Activated CD8-positive, alpha-beta T cell treated with anti-CD3 and anti-CD28 coated beads for 36 hours (primary cell): ENCODE data around the gene SLC16A5. TPM values are rescaled to one million over a fixed set of nuclear protein-coding genes. Genes with fewer than 3 reads are reported as not detected.

Experiments used
- ATAC-seq: fragments of 200-7000 bp; cut with Tn5 transposase; one replicate; pipeline ENCODE4 v1.10.0; 2021; ENCODE audit warnings: mild to moderate bottlenecking, moderate library complexity
- CTCF ChIA-PET: fragments of 350-600 bp; sonication (Branson Sonifier 250); formaldehyde crosslinking; loops from one replicate; lab custom pipeline; 2021; ENCODE audit warnings: antibody characterized with exemption; lab: Charles Lee
- POLR2A ChIA-PET: fragments of 350-600 bp; sonication (Branson Sonifier 250); formaldehyde crosslinking; loops from one replicate; lab custom pipeline; 2021; ENCODE audit warnings: antibody characterized with exemption; lab: Charles Lee
- DNase-seq: peaks from one replicate; pipeline ENCODE4 v3.0.0-alpha.2; 2020
- H3K27ac Mint-ChIP-seq: one replicate; pipeline ENCODE4 v1.8.0; 2021; ENCODE audit warnings: mild to moderate bottlenecking, mixed read lengths
- H3K27me3 Mint-ChIP-seq: one replicate; pipeline ENCODE4 v1.8.0; 2021; ENCODE audit warnings: mixed read lengths
- H3K36me3 Mint-ChIP-seq: one replicate; pipeline ENCODE4 v1.8.0; 2021; ENCODE audit warnings: low read depth, mixed read lengths
- H3K4me1 Mint-ChIP-seq: one replicate; pipeline ENCODE4 v1.8.0; 2021; ENCODE audit warnings: low read depth, mixed read lengths
- H3K4me3 Mint-ChIP-seq: one replicate; pipeline ENCODE4 v1.8.0; 2021; ENCODE audit warnings: mild to moderate bottlenecking, moderate library complexity, mixed read lengths
- H3K9me3 Mint-ChIP-seq: one replicate; pipeline ENCODE4 v1.8.0; 2021; ENCODE audit warnings: mixed read lengths
- intact Hi-C: fragments of 100-400 bp; cut with micrococcal nuclease; formaldehyde crosslinking; loops from one replicate; pipeline ENCODE4 v1.10.0; 2022
- total RNA-seq, 2 experiments: library from RNA; stranded (reverse); gene quantifications; one replicate each; pipeline ENCODE4 v1.2.3, GENCODE V29; 2021
- TF ChIP-seq, protein P1 (sequence below): fragments of 200-600 bp; IDR thresholded peaks from one replicate; pipeline ENCODE4 v1.8.0; 2022; ENCODE audit warnings: antibody characterized with exemption, mild to moderate bottlenecking

Gene SLC16A5
- total RNA-seq, 2 experiments from 2014 or later = 2.0 to 2.8 TPM

DNA sequence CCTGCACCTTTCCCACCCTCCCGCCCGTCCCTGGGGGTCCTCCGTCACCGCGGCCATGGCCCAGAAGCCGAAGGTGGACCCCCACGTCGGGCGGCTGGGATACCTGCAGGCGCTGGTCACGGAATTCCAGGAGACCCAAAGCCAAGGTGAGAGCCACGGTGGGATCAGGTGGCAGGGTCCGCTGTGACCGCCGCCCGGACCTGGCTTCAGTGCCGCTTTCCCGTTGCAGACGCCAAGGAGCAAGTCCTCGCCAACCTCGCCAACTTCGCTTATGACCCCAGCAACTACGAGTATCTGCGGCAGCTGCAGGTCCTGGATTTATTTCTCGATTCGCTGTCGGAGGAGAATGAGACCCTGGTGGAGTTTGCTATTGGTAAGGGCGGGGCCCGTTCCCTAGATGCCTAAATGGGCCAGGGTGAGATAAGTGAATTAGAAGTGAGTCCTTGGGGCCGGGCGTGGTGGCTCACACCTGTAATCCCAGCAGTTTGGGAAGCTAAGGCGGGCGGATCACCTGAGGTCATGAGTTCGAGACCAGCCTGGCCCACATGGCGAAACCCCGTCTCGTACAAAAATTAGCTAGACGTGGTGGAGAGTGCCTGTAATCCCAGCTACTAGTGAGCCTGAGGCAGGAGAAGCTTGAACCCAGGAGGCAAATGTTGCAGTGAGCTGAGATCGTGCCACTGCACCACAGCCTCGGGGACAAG lies 22.6 kb downstream of the SLC16A5 start:
- ATAC-seq (no peak), DNase-seq (peak; percentile 44)
- TF ChIP-seq, protein P1, sequence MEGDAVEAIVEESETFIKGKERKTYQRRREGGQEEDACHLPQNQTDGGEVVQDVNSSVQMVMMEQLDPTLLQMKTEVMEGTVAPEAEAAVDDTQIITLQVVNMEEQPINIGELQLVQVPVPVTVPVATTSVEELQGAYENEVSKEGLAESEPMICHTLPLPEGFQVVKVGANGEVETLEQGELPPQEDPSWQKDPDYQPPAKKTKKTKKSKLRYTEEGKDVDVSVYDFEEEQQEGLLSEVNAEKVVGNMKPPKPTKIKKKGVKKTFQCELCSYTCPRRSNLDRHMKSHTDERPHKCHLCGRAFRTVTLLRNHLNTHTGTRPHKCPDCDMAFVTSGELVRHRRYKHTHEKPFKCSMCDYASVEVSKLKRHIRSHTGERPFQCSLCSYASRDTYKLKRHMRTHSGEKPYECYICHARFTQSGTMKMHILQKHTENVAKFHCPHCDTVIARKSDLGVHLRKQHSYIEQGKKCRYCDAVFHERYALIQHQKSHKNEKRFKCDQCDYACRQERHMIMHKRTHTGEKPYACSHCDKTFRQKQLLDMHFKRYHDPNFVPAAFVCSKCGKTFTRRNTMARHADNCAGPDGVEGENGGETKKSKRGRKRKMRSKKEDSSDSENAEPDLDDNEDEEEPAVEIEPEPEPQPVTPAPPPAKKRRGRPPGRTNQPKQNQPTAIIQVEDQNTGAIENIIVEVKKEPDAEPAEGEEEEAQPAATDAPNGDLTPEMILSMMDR = no peak
- Mint-ChIP-seq H3K36me3 (peaks cover 11% of the 10 kb centered on the region), H3K4me1 (peaks cover 37% of the 10 kb centered on the region), H3K4me3 (peak overlapping the region; percentile 87), H3K27me3 (no peaks in the 10 kb centered on the region), H3K27ac (peak overlapping the region; percentile 75), H3K9me3 (no peaks in the 10 kb centered on the region)
- POLR2A ChIA-PET = interaction anchor here (0.6 to 1.6 kb wide), 9 partner anchors 14 to 152 kb away, joined by 3 to 6 read pairs (median 4); partner anchors contain the start of gene MRPS7
- CTCF ChIA-PET = interaction anchor here (0.7 to 8.5 kb wide), 7 partner anchors 21 to 160 kb away, joined by 3 to 221 read pairs (median 3); partner anchors contain the start of genes MIF4GD, NT5C and NUP85
- intact Hi-C loops = loop anchor here (5.0 to 10.0 kb wide), 2 partner anchors 64 to 92 kb away; no protein-coding TSS in a partner anchor

DNA sequence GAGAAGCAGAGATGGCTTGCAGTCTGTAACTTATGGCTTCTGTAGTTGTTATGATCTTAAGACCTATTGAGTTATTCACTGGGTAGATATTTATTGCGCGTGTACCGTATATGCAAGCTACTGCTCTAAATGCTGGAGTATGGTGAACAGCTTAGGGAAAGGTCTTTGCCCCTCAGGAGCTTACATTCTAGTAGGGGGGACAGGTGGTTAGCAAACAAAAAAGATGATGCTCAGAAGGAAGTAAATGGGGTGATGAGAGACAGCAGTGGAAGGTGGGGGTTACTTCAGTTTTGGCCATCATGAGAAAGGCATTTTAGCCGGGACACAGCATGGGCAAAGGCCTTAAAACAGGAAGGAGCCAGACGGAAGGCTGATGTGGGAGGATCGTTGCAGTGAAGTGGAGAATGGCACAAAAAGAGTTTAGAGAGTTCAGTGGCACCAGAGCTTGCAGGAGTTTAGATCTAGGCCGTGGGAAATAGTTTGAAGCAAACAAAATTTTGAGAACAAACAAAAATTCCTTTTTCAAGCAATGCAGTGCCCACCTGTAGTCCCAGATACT lies 24.1 kb downstream of the SLC16A5 start:
- ChIA-PET CTCF (interaction anchor here (0.6 to 8.5 kb wide), 9 partner anchors 13 to 159 kb away, joined by 3 to 221 read pairs (median 3); partner anchors contain the start of genes MIF4GD and NUP85), POLR2A (interaction anchor here (0.6 to 3.8 kb wide), 6 partner anchors 18 to 154 kb away, joined by 3 to 40 read pairs (median 3); partner anchors contain the start of genes JPT1 and NT5C)
- Mint-ChIP-seq H3K9me3 (no peaks in the 10 kb centered on the region), H3K36me3 (peaks cover 11% of the 10 kb centered on the region), H3K4me3 (peak overlapping the region; percentile 22), H3K27me3 (no peaks in the 10 kb centered on the region), H3K27ac (peak overlapping the region; percentile 17), H3K4me1 (peaks cover 37% of the 10 kb centered on the region)
- intact Hi-C loops = loop anchor here (5.0 to 10.0 kb wide), 2 partner anchors 63 to 90 kb away; no protein-coding TSS in a partner anchor
- ATAC-seq = no peak
- DNase-seq = no peak
- TF ChIP-seq, protein P1 = no peak

DNA sequence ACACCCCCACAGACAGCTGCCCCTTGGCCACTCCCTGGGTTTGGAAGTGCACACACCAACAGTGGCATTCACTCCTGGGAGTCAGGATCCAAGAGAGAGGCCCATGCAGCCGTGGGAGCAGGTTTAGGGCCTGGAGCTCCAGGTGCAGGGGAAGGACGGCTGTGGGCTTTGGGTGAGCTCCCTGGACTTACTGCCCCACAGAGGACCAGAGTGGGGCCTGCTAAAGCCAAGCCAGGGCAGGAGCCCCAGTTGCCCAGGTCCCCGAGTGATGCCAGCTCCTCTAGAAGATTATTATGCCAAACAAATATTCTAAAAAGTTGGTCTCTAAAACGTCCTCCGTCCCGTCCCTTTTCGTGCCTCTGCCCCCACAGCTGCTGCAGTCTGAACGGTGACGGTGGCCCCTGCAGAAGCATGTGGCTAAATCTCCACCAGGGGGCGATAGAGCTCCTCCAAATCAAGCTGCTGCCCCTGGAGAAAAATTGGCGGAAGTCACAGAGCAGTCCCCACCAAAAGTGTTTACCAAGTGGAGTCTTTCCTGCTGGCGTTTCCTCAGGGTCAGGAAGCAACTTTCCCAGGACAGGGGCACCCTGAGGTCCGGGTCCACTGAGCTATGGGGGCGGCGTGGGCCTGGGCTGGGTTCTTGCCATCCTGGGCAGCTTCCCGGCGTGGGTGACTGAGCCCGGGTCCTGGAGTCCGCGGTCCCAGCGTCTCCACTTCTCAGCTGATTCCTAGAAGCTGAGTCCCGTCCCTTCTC lies 26.2 kb downstream of the SLC16A5 start:
- Mint-ChIP-seq H3K36me3 (peaks cover 13% of the 10 kb centered on the region), H3K9me3 (no peaks in the 10 kb centered on the region), H3K27ac (peak overlapping the region; percentile 87), H3K4me1 (peaks cover 30% of the 10 kb centered on the region), H3K27me3 (no peaks in the 10 kb centered on the region), H3K4me3 (peak overlapping the region; percentile 76)
- ChIA-PET POLR2A (interaction anchor here (0.6 to 3.8 kb wide), 27 partner anchors 8 to 670 kb away, joined by 3 to 40 read pairs (median 4); partner anchors contain the start of genes ATP5PD, JPT1, KCTD2 and MIF4GD), CTCF (interaction anchor here (0.5 to 9.5 kb wide), 76 partner anchors 9 to 1830 kb away, joined by 3 to 221 read pairs (median 6); partner anchors contain the start of genes CDR2L, GGA3, HID1 and JPT1)
- peak; percentile 67 for ATAC-seq
- TF ChIP-seq, protein P1 = peak; percentile 91
- intact Hi-C loops = loop anchor here (5.0 to 10.0 kb wide), 2 partner anchors 61 to 88 kb away; no protein-coding TSS in a partner anchor
- DNase-seq = peak; percentile 97

DNA sequence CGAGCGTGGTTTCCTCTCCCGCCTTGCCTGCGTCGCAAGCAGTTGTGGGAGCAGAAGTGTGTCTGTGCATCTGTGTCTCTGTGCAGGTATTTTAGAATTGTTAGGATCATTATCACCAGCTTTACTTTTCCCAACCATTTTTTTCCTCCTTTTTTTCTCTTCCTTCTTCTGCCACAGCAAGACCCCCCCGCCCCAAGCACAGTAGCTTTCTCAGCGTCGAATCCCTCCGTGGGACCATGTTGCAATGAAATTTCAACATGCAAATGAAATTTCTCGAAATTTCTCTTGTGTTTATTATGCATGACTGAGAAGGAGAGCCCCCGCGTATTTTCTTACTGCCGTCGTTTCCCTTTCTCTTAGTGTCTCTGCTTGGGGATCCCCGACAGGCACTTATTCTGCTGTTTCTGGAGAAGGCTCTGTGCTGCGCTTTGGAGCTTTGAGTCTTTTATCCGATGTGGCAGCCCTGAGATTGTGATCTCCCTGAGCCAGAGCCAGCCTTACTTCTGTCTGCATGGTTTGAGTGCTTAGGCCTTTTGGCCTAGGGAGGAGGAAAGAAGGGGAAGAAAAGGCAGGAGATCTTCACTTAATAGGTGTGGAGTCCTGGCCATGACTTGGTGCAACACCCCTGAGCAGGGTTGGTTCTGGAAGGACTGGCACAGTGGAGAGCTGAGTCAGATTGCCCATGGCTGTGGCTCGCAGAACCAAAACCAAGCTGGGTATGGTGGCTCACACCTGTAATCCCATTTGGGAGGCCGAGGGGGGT lies 27.0 kb downstream of the SLC16A5 start:
- no peaks in the 10 kb centered on the region for H3K9me3 Mint-ChIP-seq
- H3K27ac Mint-ChIP-seq = peak overlapping the region; percentile 87
- peaks cover 15% of the 10 kb centered on the region for H3K36me3 Mint-ChIP-seq
- H3K4me3 Mint-ChIP-seq = peak overlapping the region; percentile 76
- ATAC-seq (peak; percentile 16), DNase-seq (peak; percentile 40)
- intact Hi-C loops = loop anchor here (5.0 to 10.0 kb wide), 2 partner anchors 60 to 88 kb away; no protein-coding TSS in a partner anchor
- no peaks in the 10 kb centered on the region for H3K27me3 Mint-ChIP-seq
- CTCF ChIA-PET = interaction anchor here (0.6 to 9.5 kb wide), 71 partner anchors 9 to 1830 kb away, joined by 3 to 221 read pairs (median 6); partner anchors contain the start of genes CDR2L, GGA3, HID1 and MIF4GD
- POLR2A ChIA-PET = interaction anchor here (0.6 to 3.8 kb wide), 24 partner anchors 9 to 670 kb away, joined by 3 to 40 read pairs (median 4); partner anchors contain the start of genes ATP5PD, JPT1, KCTD2 and MIF4GD
- H3K4me1 Mint-ChIP-seq = peaks cover 29% of the 10 kb centered on the region
- TF ChIP-seq, protein P1 = no peak
